Loucy (cell line): Measurements from ENCODE around the gene FGFR1OP2.

Experiments
- CTCF ChIP-seq: fragments of 200-600 bp; sonication (generic); conservative IDR thresholded peaks from 2 replicates; pipeline ENCODE4 v1.5.1; 2014; ENCODE audit warnings: mild to moderate bottlenecking, antibody characterized with exemption, low read length
- EZH2phosphoT487 ChIP-seq: fragments of 200-600 bp; IDR thresholded peaks from 2 replicates; pipeline ENCODE4 v1.6.1; 2018; ENCODE audit warnings: antibody characterized with exemption, mild to moderate bottlenecking, moderate library complexity, borderline replicate concordance

GRCh38 chr12:26989873-26990272 is 51.6 kb downstream of the FGFR1OP2 start:
- TF ChIP-seq CTCF (no peak), EZH2phosphoT487 (no peak)
